Measurements from ENCODE around the gene OR2AG2.
"Not testable (repeated sequence)": the region's sequence is repeated elsewhere in the genome, so short reads cannot be mapped to it uniquely, and the experiment has no call there.

Gene OR2AG2, protein sequence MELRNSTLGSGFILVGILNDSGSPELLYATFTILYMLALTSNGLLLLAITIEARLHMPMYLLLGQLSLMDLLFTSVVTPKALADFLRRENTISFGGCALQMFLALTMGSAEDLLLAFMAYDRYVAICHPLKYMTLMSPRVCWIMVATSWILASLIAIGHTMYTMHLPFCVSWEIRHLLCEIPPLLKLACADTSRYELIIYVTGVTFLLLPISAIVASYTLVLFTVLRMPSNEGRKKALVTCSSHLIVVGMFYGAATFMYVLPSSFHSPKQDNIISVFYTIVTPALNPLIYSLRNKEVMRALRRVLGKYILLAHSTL

DNA sequence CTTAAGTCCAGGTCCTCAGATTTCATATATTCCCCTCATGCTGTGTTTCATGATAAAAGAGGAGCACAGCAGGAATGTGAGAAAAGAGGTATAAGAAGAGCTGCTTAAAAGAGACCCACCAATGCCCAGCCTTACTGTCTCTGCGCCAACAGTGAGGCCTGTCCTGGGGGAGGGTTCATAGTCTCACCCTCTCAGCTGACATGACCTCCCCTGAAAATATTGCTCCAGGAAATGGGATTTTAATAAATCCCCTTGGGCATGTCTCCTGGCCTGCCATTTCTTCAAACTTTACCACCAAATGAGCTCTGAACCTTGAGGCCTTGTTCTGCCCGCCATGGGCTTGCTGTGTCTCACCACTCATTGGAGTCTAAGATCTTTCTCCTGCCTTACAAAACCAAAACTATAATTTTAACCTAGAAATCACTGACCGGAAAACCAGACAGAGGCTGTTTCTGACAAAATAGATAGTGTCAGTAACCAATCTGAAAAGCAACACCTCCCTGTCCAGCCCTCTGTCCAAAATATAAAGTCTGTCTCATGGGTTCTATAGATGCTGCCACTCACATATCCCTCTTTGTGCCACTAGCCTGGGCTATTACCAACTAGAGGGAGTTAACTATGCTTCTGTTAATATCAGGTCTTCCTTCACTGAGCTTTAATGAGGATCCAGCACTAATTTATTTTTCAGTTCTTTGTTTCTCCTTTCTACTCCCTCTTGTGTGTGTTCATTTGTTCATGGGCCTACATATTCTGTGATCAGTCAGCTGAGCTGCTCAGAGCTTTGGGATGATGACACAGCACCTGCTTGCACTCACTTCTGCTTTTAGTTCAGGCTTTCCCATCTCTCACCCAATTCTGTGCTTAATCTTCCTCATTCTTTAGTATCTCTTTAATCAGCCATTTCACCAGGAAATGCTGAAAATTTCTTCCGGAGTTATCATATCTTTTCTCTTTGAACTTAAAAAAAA lies at the start of gene OR2AG2:
Gene OR2AG2, minus strand, starts transcription at position 51 of the 968 bp plus-strand sequence. CDS start 3,019 bp downstream, outside the sequence.
- no peak within 1 kb of the TSS for H3K4me3 ChIP-seq (ENCODE audit: low read depth, low read length)
- DNase-seq (ENCODE audit: low read depth): no peak
- in situ Hi-C loops (cut with HindIII; ENCODE audit: low sequenced_read_pairs): no loop called here
- TF ChIP-seq, protein P1, sequence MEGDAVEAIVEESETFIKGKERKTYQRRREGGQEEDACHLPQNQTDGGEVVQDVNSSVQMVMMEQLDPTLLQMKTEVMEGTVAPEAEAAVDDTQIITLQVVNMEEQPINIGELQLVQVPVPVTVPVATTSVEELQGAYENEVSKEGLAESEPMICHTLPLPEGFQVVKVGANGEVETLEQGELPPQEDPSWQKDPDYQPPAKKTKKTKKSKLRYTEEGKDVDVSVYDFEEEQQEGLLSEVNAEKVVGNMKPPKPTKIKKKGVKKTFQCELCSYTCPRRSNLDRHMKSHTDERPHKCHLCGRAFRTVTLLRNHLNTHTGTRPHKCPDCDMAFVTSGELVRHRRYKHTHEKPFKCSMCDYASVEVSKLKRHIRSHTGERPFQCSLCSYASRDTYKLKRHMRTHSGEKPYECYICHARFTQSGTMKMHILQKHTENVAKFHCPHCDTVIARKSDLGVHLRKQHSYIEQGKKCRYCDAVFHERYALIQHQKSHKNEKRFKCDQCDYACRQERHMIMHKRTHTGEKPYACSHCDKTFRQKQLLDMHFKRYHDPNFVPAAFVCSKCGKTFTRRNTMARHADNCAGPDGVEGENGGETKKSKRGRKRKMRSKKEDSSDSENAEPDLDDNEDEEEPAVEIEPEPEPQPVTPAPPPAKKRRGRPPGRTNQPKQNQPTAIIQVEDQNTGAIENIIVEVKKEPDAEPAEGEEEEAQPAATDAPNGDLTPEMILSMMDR (IDR thresholded peaks at IDR 0.05; ENCODE audit: low read depth, low read length, missing control alignments): no peak

- in situ Hi-C loops (cut with HindIII; ENCODE audit: low sequenced_read_pairs): no loop called here
Observed at GRCh38 chr11:6818967-6819366, 47.2 kb upstream of the OR2AG2 start.

GRCh38 chr11:6817694-6818093 lies 45.9 kb upstream of the OR2AG2 start:
- in situ Hi-C loops (cut with HindIII; ENCODE audit: low sequenced_read_pairs): no loop called here
- H3K4me3 ChIP-seq (ENCODE audit: low read depth, low read length): no peak overlapping the region
- DNase-seq (ENCODE audit: low read depth): no peak
- TF ChIP-seq, protein P1 (IDR thresholded peaks at IDR 0.05; ENCODE audit: low read depth, low read length, missing control alignments): no peak

More at GRCh38 chr11:6818967-6819366, 47.2 kb upstream of the OR2AG2 start:
- no peak for DNase-seq (ENCODE audit: low read depth)
- no peak overlapping the region for H3K4me3 ChIP-seq (ENCODE audit: low read depth, low read length)
- TF ChIP-seq, protein P1 (IDR thresholded peaks at IDR 0.05; ENCODE audit: low read depth, low read length, missing control alignments): no peak

DNA sequence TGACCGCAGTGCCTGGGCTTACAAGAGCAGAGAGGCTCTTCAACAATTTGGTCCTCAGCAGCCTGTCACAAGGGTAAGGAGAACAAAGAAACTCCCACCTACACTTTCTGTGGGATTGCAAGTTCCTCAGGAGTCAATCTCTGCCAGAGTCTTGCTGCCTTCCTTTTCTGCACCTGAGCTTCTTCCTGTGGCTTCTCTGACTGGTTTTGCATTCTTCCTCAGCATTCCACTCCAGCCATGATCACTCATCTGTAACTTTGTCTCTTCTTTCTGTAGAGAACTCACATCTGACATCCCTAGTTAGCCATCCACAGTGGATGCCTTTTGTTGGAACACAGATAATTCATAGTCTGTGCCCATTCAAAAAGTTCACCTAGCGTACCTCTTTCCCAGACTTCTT lies 41.9 kb upstream of the OR2AG2 start:
- in situ Hi-C loops (cut with HindIII; ENCODE audit: low sequenced_read_pairs): no loop called here
- peak; percentile 3 for DNase-seq (ENCODE audit: low read depth)
- H3K4me3 ChIP-seq (ENCODE audit: low read depth, low read length): no peak overlapping the region
- TF ChIP-seq, protein P1 (IDR thresholded peaks at IDR 0.05; ENCODE audit: low read depth, low read length, missing control alignments): no peak

DNA sequence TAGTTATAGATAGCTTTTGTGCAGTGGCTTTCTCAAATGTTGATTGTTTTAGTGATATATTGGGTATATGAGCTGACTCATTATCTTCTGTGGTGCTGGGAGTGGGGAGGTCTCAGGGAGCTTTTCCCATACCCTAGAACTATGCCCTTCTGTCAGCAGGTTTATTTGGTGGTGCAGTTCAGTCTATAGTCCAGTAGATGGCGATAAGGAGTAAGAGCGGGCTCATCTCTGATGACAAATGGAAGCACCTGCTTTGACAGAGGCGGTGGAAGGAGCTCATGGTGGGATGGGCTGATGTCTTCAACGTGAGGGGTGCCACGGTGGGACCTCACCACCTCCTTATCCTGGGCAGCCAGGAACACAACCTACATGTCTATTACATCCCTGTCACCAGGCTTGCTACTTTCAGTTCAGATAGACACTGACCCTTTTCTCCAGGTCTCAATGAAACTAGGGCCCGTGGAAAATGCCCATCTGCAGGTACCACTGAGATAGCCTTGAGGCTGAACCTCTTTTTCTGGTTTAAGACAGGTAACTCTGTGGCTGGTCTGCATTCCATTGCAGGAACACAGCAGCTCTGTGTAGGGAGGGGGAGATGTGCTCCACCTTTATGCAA lies 40.7 kb upstream of the OR2AG2 start:
- H3K4me3 ChIP-seq (ENCODE audit: low read depth, low read length): no peak overlapping the region
- in situ Hi-C loops (cut with HindIII; ENCODE audit: low sequenced_read_pairs): no loop called here
- TF ChIP-seq, protein P1 (IDR thresholded peaks at IDR 0.05; ENCODE audit: low read depth, low read length, missing control alignments): peak; percentile 98
- peak; percentile 9 for DNase-seq (ENCODE audit: low read depth)

DNA sequence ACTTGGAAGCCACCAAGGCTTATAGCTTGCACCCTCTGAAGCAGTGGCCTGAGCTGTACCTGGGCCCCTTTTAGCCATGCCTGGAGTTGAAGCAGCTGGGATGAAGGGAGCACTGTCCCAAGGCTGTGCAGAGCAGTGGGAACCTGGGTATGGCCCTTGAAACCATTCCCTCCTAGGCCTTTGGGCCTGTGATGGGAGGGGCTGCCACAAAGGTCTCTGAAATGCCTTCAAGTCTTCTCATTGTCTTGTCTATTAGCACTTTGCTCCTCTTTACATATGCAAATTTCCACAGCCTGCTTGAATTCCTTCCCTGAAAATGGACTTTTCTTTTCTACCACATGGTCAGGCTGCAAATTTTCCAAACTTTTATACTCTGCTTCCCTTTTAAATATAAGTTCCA lies 29.3 kb upstream of the OR2AG2 start:
- H3K4me3 ChIP-seq (ENCODE audit: low read depth, low read length); in situ Hi-C loops (cut with HindIII; ENCODE audit: low sequenced_read_pairs); DNase-seq (ENCODE audit: low read depth): not testable (repeated sequence)

All from astrocyte of the cerebellum (primary cell).